H1 (cell line): ENCODE measurements around the gene TBCEL. TPM values are rescaled to one million over a fixed set of nuclear protein-coding genes. Genes with fewer than 3 reads are reported as not detected.

ENCODE experiments used
- CTCF ChIA-PET: fragments of 300-600 bp; sonication (Branson Sonifier 250); formaldehyde crosslinking; loops from one replicate; lab custom pipeline; 2021; ENCODE audit not compliant: partially characterized antibody; lab: Charles Lee
- POLR2A ChIA-PET: fragments of 300-600 bp; sonication (Branson Sonifier 250); formaldehyde crosslinking; loops from one replicate; lab custom pipeline; 2021; ENCODE audit warnings: inconsistent platforms; ENCODE audit not compliant: partially characterized antibody; lab: Charles Lee
- DNase-seq, 2 experiments: peaks; one replicate each; pipeline versions ENCODE4 v3.0.0 to v3.0.0-alpha.2; 2010 to 2022; ENCODE audit warnings: low spot score in 2 of 2, low read depth in 1 of 2, mixed read lengths in 1 of 2
- FAIRE-seq: peaks from 2 replicates; lab custom pipeline; 2011; peaks lifted over from hg19 to GRCh38; lab: Jason Lieb, UNC
- H2AFZ ChIP-seq: 2 replicates; pipeline ENCODE4 v1.8.1; 2012; ENCODE audit warnings: low read length, inconsistent platforms
- H2AK5ac ChIP-seq: 2 replicates; pipeline ENCODE4 v1.6.1; 2013; ENCODE audit warnings: low read depth, low read length
- H2BK120ac ChIP-seq: replicated peaks from 2 replicates; pipeline ENCODE3; 2013; ENCODE audit warnings: low read depth, low read length, inconsistent platforms
- H2BK12ac ChIP-seq: 2 replicates; pipeline ENCODE4 v1.6.1; 2013; ENCODE audit warnings: low read depth, low read length
- H2BK15ac ChIP-seq: 2 replicates; pipeline ENCODE4 v1.6.1; 2013; ENCODE audit warnings: low read length
- H2BK20ac ChIP-seq: 2 replicates; pipeline ENCODE4 v1.6.1; 2013; ENCODE audit warnings: low read length
- H2BK5ac ChIP-seq: 2 replicates; pipeline ENCODE4 v1.6.1; 2013; ENCODE audit warnings: low read depth, low read length
- H3K14ac ChIP-seq: 2 replicates; pipeline ENCODE4 v1.6.1; 2013; ENCODE audit warnings: inconsistent platforms; ENCODE audit not compliant: insufficient read length
- H3K18ac ChIP-seq: 2 replicates; pipeline ENCODE4 v1.6.1; 2013; ENCODE audit warnings: low read length; ENCODE audit errors: extremely low read depth
- H3K23ac ChIP-seq: 2 replicates; pipeline ENCODE4 v1.6.1; 2013; ENCODE audit warnings: inconsistent platforms; ENCODE audit not compliant: insufficient read length
- H3K23me2 ChIP-seq: 2 replicates; pipeline ENCODE4 v1.6.1; 2013; ENCODE audit warnings: low read depth, low read length
- H3K27ac ChIP-seq: 2 replicates; pipeline ENCODE4 v1.6.1; 2011; ENCODE audit warnings: low read depth, low read length, inconsistent platforms
- H3K27me3 ChIP-seq, 4 experiments: replicated peaks in 1 of 4; 1 replicate in 1 of 4; 2 replicates in 3 of 4; pipeline versions ENCODE4 v1.6.1 to v1.8.1; 2011 to 2013; ENCODE audit warnings: low read length in 3 of 4, mild to moderate bottlenecking in 3 of 4, inconsistent platforms in 2 of 4, mixed read lengths in 2 of 4, moderate library complexity in 1 of 4; ENCODE audit not compliant: control insufficient read depth in 3 of 4, insufficient read depth in 3 of 4; ENCODE audit errors: extremely low read depth in 1 of 4
- H3K36me3 ChIP-seq, 4 experiments: 2 replicates each; pipeline versions ENCODE4 v1.6.1 to v1.8.1; 2011 to 2013; ENCODE audit warnings: mild to moderate bottlenecking in 4 of 4, low read length in 3 of 4, moderate library complexity in 2 of 4, control low read depth in 1 of 4, inconsistent platforms in 1 of 4; ENCODE audit not compliant: insufficient read depth in 4 of 4, control insufficient read depth in 2 of 4
- H3K4ac ChIP-seq: replicated peaks from 2 replicates; pipeline ENCODE3; 2013; ENCODE audit warnings: low read length, low read depth, mixed read lengths, inconsistent platforms; ENCODE audit not compliant: insufficient read length
- H3K4me1 ChIP-seq, 4 experiments: replicated peaks in 1 of 4; 1 replicate in 1 of 4; 2 replicates in 3 of 4; pipeline versions ENCODE4 v1.6.1 to v1.8.1; 2011 to 2013; ENCODE audit warnings: low read length in 3 of 4, inconsistent platforms in 2 of 4, mixed read lengths in 1 of 4; ENCODE audit not compliant: insufficient read depth in 4 of 4, control insufficient read depth in 3 of 4
- H3K4me2 ChIP-seq, 2 experiments: 2 replicates each; pipeline versions ENCODE4 v1.6.1 to v1.8.1; 2011 to 2013; ENCODE audit warnings: low read depth in 2 of 2, low read length in 2 of 2, control low read depth in 1 of 2, inconsistent platforms in 1 of 2, mild to moderate bottlenecking in 1 of 2; ENCODE audit not compliant: insufficient read depth in 1 of 2
- H3K4me3 ChIP-seq, 4 experiments: fragments of 200-600, 300-600 bp in 1 of 4; sonication (generic), shearing (Covaris generic), sonication (Bioruptor Twin) in 1 of 4; 2 replicates each; pipeline versions ENCODE4 v1.5.1 to v1.8.1; 2011 to 2016; ENCODE audit warnings: low read length in 4 of 4, low read depth in 3 of 4, control low read depth in 2 of 4, inconsistent platforms in 2 of 4, mild to moderate bottlenecking in 2 of 4, mixed read lengths in 1 of 4, moderate library complexity in 1 of 4; ENCODE audit not compliant: insufficient read depth in 2 of 4; ENCODE audit errors: extremely low read depth in 1 of 4
- H3K56ac ChIP-seq: replicated peaks from 2 replicates; pipeline ENCODE3; 2013; ENCODE audit warnings: low read depth, mild to moderate bottlenecking, mixed read lengths, low read length, inconsistent platforms; ENCODE audit not compliant: insufficient read length
- H3K79me1 ChIP-seq: 2 replicates; pipeline ENCODE4 v1.6.1; 2013; ENCODE audit warnings: low read depth, low read length, control low read depth
- H3K79me2 ChIP-seq, 2 experiments: 2 replicates each; pipeline versions ENCODE4 v1.6.1 to v1.8.1; 2012 to 2013; ENCODE audit warnings: low read length in 2 of 2, mild to moderate bottlenecking in 2 of 2, inconsistent platforms in 1 of 2; ENCODE audit not compliant: insufficient read depth in 2 of 2, control insufficient read depth in 1 of 2
- H3K9ac ChIP-seq, 4 experiments: replicated peaks in 1 of 4; 1 replicate in 1 of 4; 2 replicates in 3 of 4; pipeline versions ENCODE4 v1.6.1 to v1.8.1; 2011 to 2013; ENCODE audit warnings: low read depth in 3 of 4, low read length in 3 of 4, control low read depth in 2 of 4, mild to moderate bottlenecking in 2 of 4, moderate library complexity in 2 of 4, inconsistent platforms in 1 of 4; ENCODE audit errors: extremely low read depth in 1 of 4
- H3K9me3 ChIP-seq, 2 experiments: 2 replicates each; pipeline versions ENCODE4 v1.6.1 to v1.8.1; 2012 to 2013; ENCODE audit warnings: mild to moderate bottlenecking in 2 of 2, moderate library complexity in 2 of 2, control low read depth in 1 of 2, inconsistent platforms in 1 of 2, low read depth in 1 of 2, low read length in 1 of 2, mixed read lengths in 1 of 2; ENCODE audit not compliant: insufficient read depth in 2 of 2
- H4K20me1 ChIP-seq, 2 experiments: replicated peaks in 1 of 2; 2 replicates each; pipeline versions ENCODE3 to v1.8.1; 2011 to 2013; ENCODE audit warnings: inconsistent platforms in 2 of 2, low read length in 2 of 2, mild to moderate bottlenecking in 1 of 2; ENCODE audit not compliant: insufficient read depth in 2 of 2, control insufficient read depth in 1 of 2
- H4K5ac ChIP-seq: 2 replicates; pipeline ENCODE4 v1.6.1; 2013; ENCODE audit warnings: low read length, low read depth, mixed read lengths, inconsistent platforms; ENCODE audit not compliant: insufficient read length
- H4K8ac ChIP-seq: 2 replicates; pipeline ENCODE4 v1.8.0; 2013; ENCODE audit warnings: mild to moderate bottlenecking, moderate library complexity, low read length, inconsistent platforms; ENCODE audit not compliant: insufficient read depth; ENCODE audit errors: extremely low read depth
- H4K91ac ChIP-seq: replicated peaks from 2 replicates; pipeline ENCODE3; 2013; ENCODE audit warnings: low read length, mixed read lengths, inconsistent platforms; ENCODE audit not compliant: insufficient read length
- BCL11A ChIP-seq, 2 experiments: IDR thresholded peaks; one replicate each; pipeline ENCODE4 v1.6.1; 2011; ENCODE audit warnings: low read depth in 2 of 2, low read length in 2 of 2, mild to moderate bottlenecking in 2 of 2
- CBX5 ChIP-seq: fragments of 300-800, 300-1000 bp; sonication (generic); IDR thresholded peaks from 2 replicates; pipeline ENCODE4 v1.7.1; 2016; ENCODE audit warnings: antibody characterized with exemption, low read length, low read depth
- CBX8 ChIP-seq: fragments of 300-800, 300-1000 bp; sonication (generic); IDR thresholded peaks from 2 replicates; pipeline ENCODE4 v1.7.1; 2016; ENCODE audit warnings: low read depth, low read length, borderline replicate concordance
- CREB1 ChIP-seq: IDR thresholded peaks from 2 replicates; pipeline ENCODE4 v1.6.1; 2012; ENCODE audit warnings: inconsistent platforms
- EGR1 ChIP-seq: IDR thresholded peaks from 2 replicates; pipeline ENCODE4 v1.6.1; 2011; ENCODE audit warnings: low read depth, low read length, borderline replicate concordance
- FOSL1 ChIP-seq: IDR thresholded peaks from 2 replicates; pipeline ENCODE4 v1.6.1; 2011; ENCODE audit warnings: mild to moderate bottlenecking, low read depth, low read length, moderate library complexity; ENCODE audit not compliant: insufficient read depth
- HDAC6 ChIP-seq: IDR thresholded peaks from one replicate; pipeline ENCODE4 v1.7.1; 2012; ENCODE audit warnings: low read depth, mild to moderate bottlenecking, inconsistent platforms, low read length, moderate library complexity
- NRF1 ChIP-seq: IDR thresholded peaks from 2 replicates; pipeline ENCODE4 v1.6.1; 2011; ENCODE audit warnings: mild to moderate bottlenecking, low read depth, low read length, improper control_type of control experiment
- PHF8 ChIP-seq: fragments of 200-600 bp; sonication (generic); conservative IDR thresholded peaks from 2 replicates; pipeline ENCODE4 v1.7.1; 2012; ENCODE audit warnings: low read depth, mild to moderate bottlenecking, inconsistent platforms, low read length, moderate library complexity
- RNF2 ChIP-seq: fragments of 200-900, 300-1000 bp; sonication (generic); IDR thresholded peaks from 2 replicates; pipeline ENCODE4 v1.7.1; 2016; ENCODE audit warnings: borderline replicate concordance, low read depth, mild to moderate bottlenecking, antibody characterized with exemption, low read length; ENCODE audit not compliant: poor library complexity, severe bottlenecking; ENCODE audit errors: missing control alignments
- SIN3A ChIP-seq, 2 experiments: IDR thresholded peaks in 1 of 2; conservative IDR thresholded peaks in 1 of 2; 2 replicates each; pipeline ENCODE4 v1.6.1; 2011 to 2012; ENCODE audit warnings: low read length in 2 of 2, improper control_type of control experiment in 1 of 2, low read depth in 1 of 2, mild to moderate bottlenecking in 1 of 2
- TAF1 ChIP-seq: IDR thresholded peaks from 2 replicates; pipeline ENCODE4 v1.6.1; 2011; ENCODE audit warnings: mild to moderate bottlenecking, low read depth, low read length
- TBP ChIP-seq: IDR thresholded peaks from 2 replicates; pipeline ENCODE4 v1.6.1; 2011; ENCODE audit warnings: low read depth, low read length, improper control_type of control experiment
- ZNF274 ChIP-seq: IDR thresholded peaks from 2 replicates; pipeline ENCODE4 v1.7.0; 2012; ENCODE audit warnings: low read length, borderline replicate concordance; ENCODE audit errors: extremely low read depth
- WGBS, 2 experiments: shearing (Covaris generic) in 1 of 2; methylation state at CpG; one replicate each; pipeline versions ENCODE4 v1.1.6 to v1.1.7; 2013 to 2015; ENCODE audit warnings: low lambda C conversion rate in 2 of 2, mixed read lengths in 2 of 2, inconsistent platforms in 1 of 2, low coverage in 1 of 2, missing lambda C conversion rate in 1 of 2; ENCODE audit not compliant: insufficient replicate concordance in 2 of 2, insufficient coverage in 1 of 2, insufficient read length in 1 of 2; ENCODE audit errors: extremely low coverage in 1 of 2, missing lambda C conversion rate in 1 of 2; 5-methylcytosine and 5-hydroxymethylcytosine counted together
- polyA plus RNA-seq, 7 experiments: library from polyadenylated mRNA; depleted of rRNA in 3 of 7; stranded (reverse) in 5 of 7; unstranded in 2 of 7; fragments of >200 nt in 5 of 7; fragments of 200-250 nt in 2 of 7; gene quantifications; 1 replicate in 5 of 7; 2 replicates in 1 of 7; 4 replicates in 1 of 7; pipeline versions ENCODE4 v1.2.1 to v1.2.3, GENCODE V29; 2011 to 2013; ENCODE audit warnings: missing spikeins in 2 of 7, mixed read lengths in 2 of 7
- total RNA-seq: library from RNA; stranded (reverse); fragmentation: NEBNext Ultra II Directional; extraction: Animal tissue kit (Norgen Biotek cat#: 25700); gene quantifications from 2 replicates; pipeline ENCODE4 v1.2.1, GENCODE V29; 2021

TBCEL gene
- total and polyA plus RNA-seq, 2 of the 8 experiments (the other 6 are each of a cell fraction or from before 2014, with no cell fraction given): 3.9 to 16.0 TPM

- DNase-seq: no peak
- no peak overlapping the region for H3K9ac ChIP-seq
- no peaks in the 10 kb centered on the region for H4K20me1 ChIP-seq
- H2BK12ac ChIP-seq: no peak overlapping the region
- H3K4me3 ChIP-seq: no peak overlapping the region
- no peak overlapping the region for H3K23ac ChIP-seq
- no peak overlapping the region for H2AK5ac ChIP-seq
- ChIA-PET POLR2A (no interaction called here), CTCF (interaction anchor here (0.6 to 2.1 kb wide), 6 partner anchors 9 to 290 kb away, joined by 3 to 10 read pairs (median 5); no protein-coding TSS in a partner anchor)
- TF ChIP-seq CBX8: no peak
- TF ChIP-seq TAF1: no peak
- no peak for TF ChIP-seq SIN3A (conservative IDR thresholded peaks at IDR 0.05 in 1 of 2, IDR thresholded peaks at IDR 0.05 in 1 of 2; ENCODE audit: low read depth in 1 of 2, low read length in 2 of 2)
- TF ChIP-seq TBP: no peak
- TF ChIP-seq FOSL1: no peak
- TF ChIP-seq HDAC6: no peak
- TF ChIP-seq CBX5: no peak
- TF ChIP-seq PHF8: no peak
- no peak for TF ChIP-seq EGR1
- no peak for TF ChIP-seq RNF2
- TF ChIP-seq BCL11A (IDR thresholded peaks at IDR 0.05; ENCODE audit: low read depth in 2 of 2, low read length in 2 of 2): no peak
- TF ChIP-seq CREB1: no peak
- no peak for TF ChIP-seq NRF1
- TF ChIP-seq ZNF274: no peak
- H2BK120ac ChIP-seq: no peak overlapping the region
- no peak overlapping the region for H3K4me2 ChIP-seq
- H3K27me3 ChIP-seq: no peaks in the 10 kb centered on the region
- no peak overlapping the region for H2BK5ac ChIP-seq
- H3K79me2 ChIP-seq: no peaks in the 10 kb centered on the region
- H3K23me2 ChIP-seq: no peaks in the 10 kb centered on the region; the same call in 1 of the 2 replicates
- H3K4me1 ChIP-seq: no peaks in the 10 kb centered on the region
- 64% methylated on average over 4 of the region's 4 CpGs; no CpG with 5 or more reads in 1 of the 2 experiments for whole genome bisulfite sequencing, 2 experiments
- H3K4ac ChIP-seq: no peak overlapping the region
- H3K18ac ChIP-seq: no peak overlapping the region
- H3K27ac ChIP-seq: no peak overlapping the region
- no peak overlapping the region for H4K91ac ChIP-seq
- no peak overlapping the region for H2BK15ac ChIP-seq
- no peak overlapping the region for H4K5ac ChIP-seq
- no peak overlapping the region for H2AFZ ChIP-seq
- H3K79me1 ChIP-seq: no peaks in the 10 kb centered on the region
- H4K8ac ChIP-seq: no peak overlapping the region
- H3K9me3 ChIP-seq: no peaks in the 10 kb centered on the region
- no peak overlapping the region for H3K56ac ChIP-seq
- no peak overlapping the region for H2BK20ac ChIP-seq
- no peaks in the 10 kb centered on the region for H3K36me3 ChIP-seq
- no peak for FAIRE-seq
- no peak overlapping the region for H3K14ac ChIP-seq
These were observed 48.9 kb upstream of the TBCEL start for GRCh38 chr11:120974965-120975364.
